ENCODE measurements around the gene APAF1. TPM values are rescaled to one million over a fixed set of nuclear protein-coding genes. Genes with fewer than 3 reads are reported as not detected.
"Not testable (repeated sequence)": the region's sequence is repeated elsewhere in the genome, so short reads cannot be mapped to it uniquely, and the experiment has no call there.

APAF1 gene
- polyA plus RNA-seq, 1 of the 3 experiments (the other 2 are of a cell fraction): 3.3 TPM

GRCh38 chr12:98752726-98753125 lies 107.6 kb downstream of the APAF1 start:
- no peaks in the 10 kb centered on the region for H3K27me3 ChIP-seq (ENCODE audit: insufficient read depth)
- peak overlapping the region; percentile 9; the same call in 1 of the 2 replicates for H2AFZ ChIP-seq (ENCODE audit: low read depth)
- WGBS (ENCODE audit: low lambda C conversion rate): 46% methylated on average over 5 of the region's 5 CpGs
- no peak for DNase-seq
- no peak overlapping the region for H3K4me2 ChIP-seq
- POLR2A ChIA-PET: no interaction called here
- H4K20me1 ChIP-seq (ENCODE audit: insufficient read depth): no peaks in the 10 kb centered on the region
- CTCF ChIA-PET: interaction anchor here (0.7 to 3.1 kb wide), 5 partner anchors 10 to 1603 kb away, joined by 3 to 10 read pairs (median 3); no protein-coding TSS in a partner anchor
- TF ChIP-seq RAD21 (IDR thresholded peaks at IDR 0.05; ENCODE audit: low read length) (no peak), FOSL2 (IDR thresholded peaks at IDR 0.05; ENCODE audit: borderline replicate concordance, low read depth) (peak; percentile 35; the same call in 1 of the 2 replicates), TCF12 (IDR thresholded peaks at IDR 0.05) (peak; percentile 26; the same call in 1 of the 2 replicates)
- H3K27ac ChIP-seq (ENCODE audit: low read depth in 2 of 2, low read length in 1 of 2): peak overlapping the region in 1 of 2 experiments; percentile 15; a peak in 2 of 4 replicates
- H3K79me2 ChIP-seq (ENCODE audit: insufficient read depth): no peaks in the 10 kb centered on the region
- no peak overlapping the region for H3K4me3 ChIP-seq (ENCODE audit: low read depth in 2 of 2, low read length in 1 of 2)
- peaks cover 0 to 14% of the 10 kb centered on the region in 2 experiments; a peak in 1 of 4 replicates for H3K4me1 ChIP-seq (ENCODE audit: control insufficient read depth in 1 of 2, insufficient read depth in 2 of 2, low read depth in 1 of 2, low read length in 1 of 2)
- H3K9me2 ChIP-seq: no peaks in the 10 kb centered on the region
- no peaks in the 10 kb centered on the region for H3K9me3 ChIP-seq
- no peak overlapping the region for H3K9ac ChIP-seq
- H3F3A ChIP-seq (replicated peaks; ENCODE audit: insufficient read depth): no peaks in the 10 kb centered on the region
- H3K36me3 ChIP-seq (replicated peaks in 1 of 2; ENCODE audit: control insufficient read depth in 1 of 2, insufficient read depth in 2 of 2, low read length in 1 of 2): no peaks in the 10 kb centered on the region

- CTCF ChIA-PET: interaction anchor here (1.3 to 3.1 kb wide), 3 partner anchors 11 to 55 kb away, joined by 3 to 10 read pairs (median 3); no protein-coding TSS in a partner anchor
- H3K27ac ChIP-seq (ENCODE audit: low read depth in 2 of 2, low read length in 1 of 2): no peak overlapping the region
- POLR2A ChIA-PET: no interaction called here
These were observed 109.0 kb downstream of the APAF1 start for GRCh38 chr12:98754095-98754494.

GRCh38 chr12:98755855-98756254 lies 110.8 kb downstream of the APAF1 start:
- H3K9me2 ChIP-seq; H3K4me3 ChIP-seq (ENCODE audit: low read depth in 2 of 2, low read length in 1 of 2); H3F3A ChIP-seq (replicated peaks; ENCODE audit: insufficient read depth); CTCF ChIA-PET; H3K79me2 ChIP-seq (ENCODE audit: insufficient read depth); DNase-seq; POLR2A ChIA-PET; H3K36me3 ChIP-seq (replicated peaks in 1 of 2; ENCODE audit: control insufficient read depth in 1 of 2, insufficient read depth in 2 of 2, low read length in 1 of 2); H3K27me3 ChIP-seq (ENCODE audit: insufficient read depth); H4K20me1 ChIP-seq (ENCODE audit: insufficient read depth); H3K4me2 ChIP-seq; H3K9ac ChIP-seq; H2AFZ ChIP-seq (ENCODE audit: low read depth); H3K27ac ChIP-seq (ENCODE audit: low read depth in 2 of 2, low read length in 1 of 2); H3K9me3 ChIP-seq: not testable (repeated sequence)
- TF ChIP-seq FOSL2 (IDR thresholded peaks at IDR 0.05; ENCODE audit: borderline replicate concordance, low read depth): peak; percentile 35; the same call in 1 of the 2 replicates
- H3K4me1 ChIP-seq (ENCODE audit: control insufficient read depth in 1 of 2, insufficient read depth in 2 of 2, low read depth in 1 of 2, low read length in 1 of 2): peaks cover 0 to 14% of the 10 kb centered on the region in 2 experiments; a peak in 1 of 4 replicates
- WGBS (ENCODE audit: low lambda C conversion rate): 82% methylated on average over 5 of the region's 5 CpGs

More at GRCh38 chr12:98754095-98754494, 109.0 kb downstream of the APAF1 start:
- Histone ChIP-seq H3K4me3 (ENCODE audit: low read depth in 2 of 2, low read length in 1 of 2) (no peak overlapping the region), H3K9ac (no peak overlapping the region), H3K36me3 (replicated peaks in 1 of 2; ENCODE audit: control insufficient read depth in 1 of 2, insufficient read depth in 2 of 2, low read length in 1 of 2) (no peaks in the 10 kb centered on the region), H3K9me3 (no peaks in the 10 kb centered on the region), H3K4me1 (ENCODE audit: control insufficient read depth in 1 of 2, insufficient read depth in 2 of 2, low read depth in 1 of 2, low read length in 1 of 2) (peaks cover 0 to 14% of the 10 kb centered on the region in 2 experiments; a peak in 1 of 4 replicates), H2AFZ (ENCODE audit: low read depth) (no peak overlapping the region), H4K20me1 (ENCODE audit: insufficient read depth) (no peaks in the 10 kb centered on the region), H3F3A (replicated peaks; ENCODE audit: insufficient read depth) (no peaks in the 10 kb centered on the region), H3K79me2 (ENCODE audit: insufficient read depth) (no peaks in the 10 kb centered on the region), H3K27me3 (ENCODE audit: insufficient read depth) (no peaks in the 10 kb centered on the region), H3K4me2 (no peak overlapping the region), H3K9me2 (no peaks in the 10 kb centered on the region)
- TF ChIP-seq GABPA (IDR thresholded peaks at IDR 0.05; ENCODE audit: low read depth) (no peak), SMC3 (IDR thresholded peaks at IDR 0.05; ENCODE audit: low read depth, low read length) (no peak), FOSL2 (IDR thresholded peaks at IDR 0.05; ENCODE audit: borderline replicate concordance, low read depth) (peak; percentile 65; the same call in 1 of the 2 replicates), TAF1 (IDR thresholded peaks at IDR 0.05; ENCODE audit: borderline replicate concordance, low read depth, low read length) (no peak)
- DNase-seq: no peak
- WGBS (ENCODE audit: low lambda C conversion rate): 50% methylated on average over 3 of the region's 5 CpGs

Data from SK-N-SH (cell line).